Stomach (tissue), 4 donors: ENCODE data around the gene KY.

Source experiments
- CTCF ChIP-seq, 7 experiments: fragments of 450-650 bp in 4 of 7; fragments of 200-600 bp in 3 of 7; sonication (generic) in 3 of 7; IDR thresholded peaks; one replicate each; pipeline ENCODE4 v1.5.1; 2016 to 2019; ENCODE audit warnings: antibody characterized with exemption in 7 of 7, control low read depth in 2 of 7, mild to moderate bottlenecking in 1 of 7
- EP300 ChIP-seq: sonication (generic); formaldehyde crosslinking; IDR thresholded peaks from one replicate; pipeline ENCODE4 v1.6.1; 2017; ENCODE audit warnings: antibody characterized with exemption
- POLR2A ChIP-seq, 4 donors: fragments of 450-650 bp; IDR thresholded peaks; one replicate each; pipeline ENCODE4 v1.6.1; 2016; ENCODE audit warnings: antibody characterized with exemption in 4 of 4, control low read depth in 2 of 4, mild to moderate bottlenecking in 1 of 4, moderate library complexity in 1 of 4
- POLR2AphosphoS5 ChIP-seq, 3 donors: sonication (generic); formaldehyde crosslinking; IDR thresholded peaks; one replicate each; pipeline ENCODE4 v1.6.1; 2016; ENCODE audit warnings: antibody characterized with exemption in 3 of 3

GRCh38 chr3:134598763-134599545 is 51.9 kb downstream of the KY start:
- no peak for TF ChIP-seq POLR2A (IDR thresholded peaks at IDR 0.05)
- TF ChIP-seq CTCF (IDR thresholded peaks at IDR 0.05) = no peak
- no peak for TF ChIP-seq EP300
- no peak for TF ChIP-seq POLR2AphosphoS5 (IDR thresholded peaks at IDR 0.05)
